ENCODE results near the gene LHPP.

DNA sequence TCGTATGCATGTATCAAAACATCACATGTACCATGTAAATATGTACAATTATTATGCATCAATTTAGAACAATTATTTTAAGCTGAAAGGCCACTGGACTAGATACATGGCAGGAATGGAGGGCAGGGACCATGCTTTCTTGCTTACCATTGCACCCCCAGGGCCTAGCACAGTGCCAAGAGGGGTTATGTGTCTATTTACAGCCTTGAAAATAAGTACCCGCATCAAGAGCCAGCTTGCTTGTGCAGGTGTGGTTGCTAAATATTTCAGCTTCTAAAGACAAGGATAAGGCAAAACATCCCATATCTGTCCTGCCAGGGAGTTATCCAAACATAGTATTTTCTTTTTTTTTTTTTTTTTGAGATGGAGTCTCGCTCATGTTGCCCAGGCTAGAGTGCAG lies 28.2 kb upstream of the LHPP start:
- TF ChIP-seq, protein P1, sequence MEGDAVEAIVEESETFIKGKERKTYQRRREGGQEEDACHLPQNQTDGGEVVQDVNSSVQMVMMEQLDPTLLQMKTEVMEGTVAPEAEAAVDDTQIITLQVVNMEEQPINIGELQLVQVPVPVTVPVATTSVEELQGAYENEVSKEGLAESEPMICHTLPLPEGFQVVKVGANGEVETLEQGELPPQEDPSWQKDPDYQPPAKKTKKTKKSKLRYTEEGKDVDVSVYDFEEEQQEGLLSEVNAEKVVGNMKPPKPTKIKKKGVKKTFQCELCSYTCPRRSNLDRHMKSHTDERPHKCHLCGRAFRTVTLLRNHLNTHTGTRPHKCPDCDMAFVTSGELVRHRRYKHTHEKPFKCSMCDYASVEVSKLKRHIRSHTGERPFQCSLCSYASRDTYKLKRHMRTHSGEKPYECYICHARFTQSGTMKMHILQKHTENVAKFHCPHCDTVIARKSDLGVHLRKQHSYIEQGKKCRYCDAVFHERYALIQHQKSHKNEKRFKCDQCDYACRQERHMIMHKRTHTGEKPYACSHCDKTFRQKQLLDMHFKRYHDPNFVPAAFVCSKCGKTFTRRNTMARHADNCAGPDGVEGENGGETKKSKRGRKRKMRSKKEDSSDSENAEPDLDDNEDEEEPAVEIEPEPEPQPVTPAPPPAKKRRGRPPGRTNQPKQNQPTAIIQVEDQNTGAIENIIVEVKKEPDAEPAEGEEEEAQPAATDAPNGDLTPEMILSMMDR (IDR thresholded peaks at IDR 0.05; ENCODE audit: low read depth, low read length): no peak
- TF ChIP-seq POLR2A (IDR thresholded peaks at IDR 0.05; ENCODE audit: extremely low read depth, insufficient read length): no peak

Data from NB4 (cell line).